DND-41 (cell line): ENCODE measurements around the gene THRA.

Experiments used
- ATAC-seq: fragments of 200-7000 bp; cut with Tn5 transposase; 3 replicates; pipeline ENCODE4 v1.9.1; 2021; ENCODE audit warnings: low read depth; ENCODE audit not compliant: insufficient read depth
- DNase-seq: peaks from one replicate; pipeline ENCODE4 v3.0.0-alpha.2; 2020
- H2AFZ ChIP-seq: 2 replicates; pipeline ENCODE4 v1.6.0; 2012; ENCODE audit warnings: low read depth, low read length
- H3K27ac ChIP-seq: 2 replicates; pipeline ENCODE4 v1.5.1; 2012; ENCODE audit warnings: low read length, inconsistent platforms
- H3K27me3 ChIP-seq: fragments of 200-600 bp; sonication (generic); 2 replicates; pipeline ENCODE4 v1.6.0; 2012; ENCODE audit warnings: low read length, mild to moderate bottlenecking, inconsistent platforms; ENCODE audit not compliant: insufficient read depth, poor library complexity
- H3K36me3 ChIP-seq: 2 replicates; pipeline ENCODE4 v1.5.1; 2012; ENCODE audit warnings: low read length, inconsistent platforms; ENCODE audit not compliant: insufficient read depth
- H3K4me1 ChIP-seq: 2 replicates; pipeline ENCODE4 v1.5.1; 2012; ENCODE audit warnings: mild to moderate bottlenecking, low read length; ENCODE audit not compliant: insufficient read depth
- H3K4me2 ChIP-seq: 2 replicates; pipeline ENCODE4 v1.6.0; 2012; ENCODE audit warnings: mild to moderate bottlenecking, moderate library complexity, low read length, inconsistent platforms; ENCODE audit not compliant: insufficient read depth
- H3K4me3 ChIP-seq, 2 experiments: fragments of 200-600 bp in 1 of 2; shearing (Covaris generic) in 1 of 2; 2 replicates each; pipeline ENCODE4 v1.5.1; 2012 to 2016; ENCODE audit warnings: inconsistent platforms in 2 of 2, low read length in 2 of 2, mild to moderate bottlenecking in 2 of 2, low read depth in 1 of 2, moderate library complexity in 1 of 2
- H3K79me2 ChIP-seq: 2 replicates; pipeline ENCODE4 v1.6.0; 2012; ENCODE audit warnings: low read length, inconsistent platforms; ENCODE audit not compliant: insufficient read depth
- H3K9ac ChIP-seq: 2 replicates; pipeline ENCODE4 v1.6.0; 2012; ENCODE audit warnings: low read depth, mild to moderate bottlenecking, inconsistent platforms, low read length, moderate library complexity
- H3K9me3 ChIP-seq: 2 replicates; pipeline ENCODE4 v1.5.1; 2012; ENCODE audit warnings: low read length, moderate library complexity, mild to moderate bottlenecking, inconsistent platforms; ENCODE audit not compliant: insufficient read depth, severe bottlenecking
- H4K20me1 ChIP-seq: 2 replicates; pipeline ENCODE4 v1.6.0; 2012; ENCODE audit warnings: low read length; ENCODE audit not compliant: insufficient read depth
- CTCF ChIP-seq: IDR thresholded peaks from 2 replicates; pipeline ENCODE4 v1.5.1; 2012; ENCODE audit warnings: borderline replicate concordance, low read length, moderate library complexity, mild to moderate bottlenecking; ENCODE audit not compliant: poor library complexity, severe bottlenecking; ENCODE audit errors: extremely low read depth
- EZH2 ChIP-seq: IDR thresholded peaks from 3 replicates; pipeline ENCODE4 v1.6.1; 2012; ENCODE audit warnings: borderline replicate concordance, low read depth, mild to moderate bottlenecking, moderate library complexity, low read length, inconsistent platforms; ENCODE audit not compliant: severe bottlenecking

Gene THRA

GRCh38 chr17:40015998-40016985 lies 46.5 kb upstream of the THRA start:
- DNase-seq (no peak), ATAC-seq (no peak)
- H3K27me3 ChIP-seq, result no peaks in the 10 kb centered on the region
- TF ChIP-seq CTCF, result no peak
- TF ChIP-seq EZH2, result no peak
- no peak overlapping the region for H3K9ac ChIP-seq
- no peak overlapping the region for H2AFZ ChIP-seq
- H3K4me3 ChIP-seq, result no peak overlapping the region
- H3K4me2 ChIP-seq, result no peak overlapping the region
- H4K20me1 ChIP-seq, result no peaks in the 10 kb centered on the region
- peaks cover 6% of the 10 kb centered on the region for H3K4me1 ChIP-seq
- no peaks in the 10 kb centered on the region for H3K79me2 ChIP-seq
- peaks cover 22% of the 10 kb centered on the region for H3K36me3 ChIP-seq
- H3K27ac ChIP-seq, result no peak overlapping the region
- H3K9me3 ChIP-seq, result no peaks in the 10 kb centered on the region

- no peaks in the 10 kb centered on the region for H3K79me2 ChIP-seq
- H3K27ac ChIP-seq, result no peak overlapping the region
- peaks cover 6% of the 10 kb centered on the region for H3K4me1 ChIP-seq
- H3K4me2 ChIP-seq, result no peak overlapping the region
- H3K4me3 ChIP-seq, result no peak overlapping the region
- no peak overlapping the region for H2AFZ ChIP-seq
- DNase-seq (no peak), ATAC-seq (no peak)
- TF ChIP-seq CTCF (no peak), EZH2 (no peak)
- H3K9ac ChIP-seq, result no peak overlapping the region
- no peaks in the 10 kb centered on the region for H3K9me3 ChIP-seq
- H3K36me3 ChIP-seq, result peaks cover 35% of the 10 kb centered on the region
- H4K20me1 ChIP-seq, result no peaks in the 10 kb centered on the region
- H3K27me3 ChIP-seq, result no peaks in the 10 kb centered on the region
Measured at GRCh38 chr17:40017422-40018080, 45.2 kb upstream of the THRA start.

- H3K36me3 ChIP-seq, result peaks cover 44% of the 10 kb centered on the region
- H3K27ac ChIP-seq, result no peak overlapping the region
- H3K9ac ChIP-seq, result no peak overlapping the region
Measured at GRCh38 chr17:40018211-40019121, 44.3 kb upstream of the THRA start.

More at GRCh38 chr17:40018211-40019121, 44.3 kb upstream of the THRA start:
- TF ChIP-seq CTCF (no peak), EZH2 (no peak)
- Histone ChIP-seq H3K4me3 (no peak overlapping the region), H3K79me2 (no peaks in the 10 kb centered on the region), H4K20me1 (no peaks in the 10 kb centered on the region), H3K9me3 (no peaks in the 10 kb centered on the region), H3K27me3 (no peaks in the 10 kb centered on the region), H3K4me2 (no peak overlapping the region), H3K4me1 (peaks cover 5% of the 10 kb centered on the region), H2AFZ (no peak overlapping the region)
- DNase-seq, result no peak
- no peak for ATAC-seq
